ENCODE results near the gene S100A13.

- TF ChIP-seq, protein P1, sequence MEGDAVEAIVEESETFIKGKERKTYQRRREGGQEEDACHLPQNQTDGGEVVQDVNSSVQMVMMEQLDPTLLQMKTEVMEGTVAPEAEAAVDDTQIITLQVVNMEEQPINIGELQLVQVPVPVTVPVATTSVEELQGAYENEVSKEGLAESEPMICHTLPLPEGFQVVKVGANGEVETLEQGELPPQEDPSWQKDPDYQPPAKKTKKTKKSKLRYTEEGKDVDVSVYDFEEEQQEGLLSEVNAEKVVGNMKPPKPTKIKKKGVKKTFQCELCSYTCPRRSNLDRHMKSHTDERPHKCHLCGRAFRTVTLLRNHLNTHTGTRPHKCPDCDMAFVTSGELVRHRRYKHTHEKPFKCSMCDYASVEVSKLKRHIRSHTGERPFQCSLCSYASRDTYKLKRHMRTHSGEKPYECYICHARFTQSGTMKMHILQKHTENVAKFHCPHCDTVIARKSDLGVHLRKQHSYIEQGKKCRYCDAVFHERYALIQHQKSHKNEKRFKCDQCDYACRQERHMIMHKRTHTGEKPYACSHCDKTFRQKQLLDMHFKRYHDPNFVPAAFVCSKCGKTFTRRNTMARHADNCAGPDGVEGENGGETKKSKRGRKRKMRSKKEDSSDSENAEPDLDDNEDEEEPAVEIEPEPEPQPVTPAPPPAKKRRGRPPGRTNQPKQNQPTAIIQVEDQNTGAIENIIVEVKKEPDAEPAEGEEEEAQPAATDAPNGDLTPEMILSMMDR (IDR thresholded peaks at IDR 0.05) = no peak
- TF ChIP-seq POLR2AphosphoS5 (IDR thresholded peaks at IDR 0.05) = peak in 2 of 3 donors; percentile 5 to 42
Measured at GRCh38 chr1:153647346-153647714, 20.0 kb upstream of the S100A13 start.
